ENCODE results near the gene KCNMA1.
A peak's percentile ranks its signal among the peaks of the same experiment; 100 is the strongest.

KCNMA1 gene

GRCh38 chr10:77189520-77189919, 448.1 kb downstream of the KCNMA1 start:
- DNase-seq: no peak

- DNase-seq: no peak
Observed at GRCh38 chr10:77189075-77189474, 448.5 kb downstream of the KCNMA1 start.

- no peak for DNase-seq
Observed at GRCh38 chr10:77188521-77188920, 449.1 kb downstream of the KCNMA1 start.

- DNase-seq: no peak
Observed at GRCh38 chr10:77188000-77188395, 449.6 kb downstream of the KCNMA1 start.

- DNase-seq: no peak
Observed at GRCh38 chr10:77187376-77187999, 450.1 kb downstream of the KCNMA1 start.

GRCh38 chr10:77186936-77187335, 450.7 kb downstream of the KCNMA1 start:
- no peak for DNase-seq

- DNase-seq: no peak
Observed at GRCh38 chr10:77185696-77186095, 451.9 kb downstream of the KCNMA1 start.

- no peak for DNase-seq
Observed at GRCh38 chr10:77182803-77183202, 454.8 kb downstream of the KCNMA1 start.

- DNase-seq: no peak
Observed at GRCh38 chr10:77180794-77181193, 456.8 kb downstream of the KCNMA1 start.

- DNase-seq: no peak
Observed at GRCh38 chr10:77180104-77180503, 457.5 kb downstream of the KCNMA1 start.

GRCh38 chr10:77179015-77179695, 458.5 kb downstream of the KCNMA1 start:
- no peak for DNase-seq

- no peak for DNase-seq
Observed at GRCh38 chr10:77177589-77177988, 460.0 kb downstream of the KCNMA1 start.

- DNase-seq: no peak
Observed at GRCh38 chr10:77177161-77177560, 460.4 kb downstream of the KCNMA1 start.

- no peak for DNase-seq
Observed at GRCh38 chr10:77176232-77176631, 461.4 kb downstream of the KCNMA1 start.

GRCh38 chr10:77175631-77176222, 461.9 kb downstream of the KCNMA1 start:
- DNase-seq: no peak

- peak; percentile 33 to 60 for DNase-seq
Observed at GRCh38 chr10:77173615-77174461, 463.8 kb downstream of the KCNMA1 start.

GRCh38 chr10:77172086-77172485, 465.5 kb downstream of the KCNMA1 start:
- DNase-seq: no peak

- DNase-seq: no peak
Observed at GRCh38 chr10:77168861-77169260, 468.7 kb downstream of the KCNMA1 start.

GRCh38 chr10:77168161-77168560, 469.4 kb downstream of the KCNMA1 start:
- DNase-seq: no peak

GRCh38 chr10:77165445-77166208, 472.0 kb downstream of the KCNMA1 start:
- peak in 1 of 2 donors; percentile 22 for DNase-seq

- no peak for DNase-seq
Observed at GRCh38 chr10:77164616-77165311, 472.8 kb downstream of the KCNMA1 start.

All from activated CD4-positive, alpha-beta T cell treated with anti-CD3 and anti-CD28 coated beads for 4 hours (primary cell).